IPS-NIHi7 (cell line): Measurements from ENCODE around the gene KLHL26.
"Not testable (repeated sequence)": the region's sequence is repeated elsewhere in the genome, so short reads cannot be mapped to it uniquely, and the experiment has no call there.

Source experiments
- DNase-seq: peaks from one replicate; pipeline ENCODE4 v3.0.0; 2012; ENCODE audit warnings: mixed read lengths; ENCODE audit errors: extremely low spot score

The KLHL26 gene

GRCh38 chr19:18662972-18663732 lies 26.3 kb downstream of the KLHL26 start:
- DNase-seq = no peak

- DNase-seq = no peak
Observed at GRCh38 chr19:18663940-18664530, 27.2 kb downstream of the KLHL26 start.

GRCh38 chr19:18665771-18666202 lies 29.0 kb downstream of the KLHL26 start:
- DNase-seq = no peak

- DNase-seq = no peak
Observed at GRCh38 chr19:18666317-18666716, 29.5 kb downstream of the KLHL26 start.

GRCh38 chr19:18666784-18667183 lies 30.0 kb downstream of the KLHL26 start:
- DNase-seq = no peak

- no peak for DNase-seq
Observed at GRCh38 chr19:18667531-18668251, 30.9 kb downstream of the KLHL26 start.

DNA sequence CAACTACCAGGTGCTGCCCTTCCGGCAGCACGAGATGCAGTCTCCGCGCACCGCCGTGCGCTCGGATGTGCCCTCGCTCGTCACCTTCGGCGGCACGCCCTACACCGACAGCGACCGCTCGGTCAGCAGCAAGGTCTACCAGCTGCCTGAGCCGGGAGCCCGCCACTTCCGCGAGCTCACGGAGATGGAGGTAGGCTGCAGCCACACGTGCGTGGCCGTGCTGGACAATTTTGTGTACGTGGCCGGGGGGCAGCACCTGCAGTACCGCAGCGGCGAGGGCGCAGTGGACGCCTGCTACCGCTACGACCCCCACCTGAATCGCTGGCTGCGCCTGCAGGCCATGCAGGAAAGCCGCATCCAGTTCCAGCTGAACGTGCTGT lies 31.4 kb downstream of the KLHL26 start:
- no peak for DNase-seq

DNA sequence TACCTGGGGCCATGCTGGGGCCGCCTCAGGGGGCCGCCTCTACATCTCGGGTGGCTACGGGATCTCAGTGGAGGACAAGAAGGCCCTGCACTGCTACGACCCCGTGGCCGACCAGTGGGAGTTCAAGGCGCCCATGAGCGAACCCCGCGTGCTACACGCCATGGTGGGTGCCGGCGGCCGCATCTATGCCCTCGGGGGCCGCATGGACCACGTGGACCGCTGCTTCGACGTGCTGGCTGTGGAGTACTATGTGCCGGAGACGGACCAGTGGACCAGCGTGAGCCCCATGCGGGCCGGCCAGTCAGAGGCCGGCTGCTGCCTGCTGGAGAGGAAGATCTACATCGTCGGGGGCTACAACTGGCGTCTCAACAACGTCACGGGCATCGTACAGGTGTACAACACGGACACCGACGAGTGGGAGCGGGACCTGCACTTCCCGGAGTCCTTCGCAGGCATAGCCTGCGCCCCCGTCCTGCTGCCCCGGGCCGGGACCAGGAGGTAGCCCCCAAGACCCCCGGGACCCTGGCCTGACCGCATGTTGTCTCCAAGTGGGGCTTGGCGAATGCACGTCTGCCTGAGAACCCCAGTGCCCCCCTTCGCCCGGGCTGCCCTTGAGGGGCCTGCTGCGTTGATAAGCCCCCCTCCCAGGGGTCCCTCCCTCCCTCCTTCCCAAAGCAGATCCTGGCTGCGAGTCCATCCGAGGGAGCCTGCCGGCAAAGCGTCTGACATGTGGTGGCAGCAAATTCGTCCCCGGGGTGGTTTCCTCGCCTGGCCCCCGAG lies 32.1 kb downstream of the KLHL26 start:
- DNase-seq = no peak

- DNase-seq = no peak
Observed at GRCh38 chr19:18669524-18669817, 32.6 kb downstream of the KLHL26 start.

DNA sequence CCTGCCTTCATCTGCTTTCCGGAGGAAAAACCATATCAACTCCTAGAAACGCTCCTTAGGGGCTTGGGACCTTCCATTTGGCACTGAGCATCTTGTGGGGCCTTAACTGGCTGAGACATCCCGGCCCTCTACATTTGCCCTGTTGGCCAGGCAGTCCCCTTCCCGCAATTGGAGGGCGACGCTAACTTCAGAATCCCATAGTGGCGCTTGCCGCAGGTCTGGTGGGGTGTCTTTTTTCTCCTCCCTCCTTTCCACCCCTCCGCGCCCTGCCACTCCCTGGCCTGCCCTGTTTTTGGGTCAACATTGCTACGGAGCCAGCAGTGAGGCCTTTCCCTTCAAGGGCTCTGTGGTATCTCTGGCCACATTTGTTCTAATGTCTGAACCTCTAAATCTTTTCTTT lies 33.1 kb downstream of the KLHL26 start:
- no peak for DNase-seq

DNA sequence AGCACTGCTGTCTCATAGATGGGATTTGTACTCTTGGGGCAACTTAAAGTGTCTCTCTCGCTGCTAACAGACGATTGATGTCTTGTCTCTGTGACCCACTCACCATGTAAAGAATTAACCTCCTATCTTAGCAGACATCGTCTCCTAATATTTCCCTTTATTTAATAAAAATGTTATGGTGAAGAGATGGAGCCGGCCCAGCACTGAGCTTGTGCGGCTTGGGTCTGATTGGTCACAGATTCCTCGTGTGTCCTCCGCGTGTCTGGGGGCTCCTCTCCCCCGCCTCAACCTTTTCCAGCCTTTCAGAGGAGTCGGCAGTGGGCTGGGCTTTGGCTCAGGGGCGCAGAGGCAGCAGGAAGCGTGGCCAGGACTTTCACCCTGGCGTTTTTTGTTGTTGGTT lies 33.5 kb downstream of the KLHL26 start:
- DNase-seq = no peak

DNA sequence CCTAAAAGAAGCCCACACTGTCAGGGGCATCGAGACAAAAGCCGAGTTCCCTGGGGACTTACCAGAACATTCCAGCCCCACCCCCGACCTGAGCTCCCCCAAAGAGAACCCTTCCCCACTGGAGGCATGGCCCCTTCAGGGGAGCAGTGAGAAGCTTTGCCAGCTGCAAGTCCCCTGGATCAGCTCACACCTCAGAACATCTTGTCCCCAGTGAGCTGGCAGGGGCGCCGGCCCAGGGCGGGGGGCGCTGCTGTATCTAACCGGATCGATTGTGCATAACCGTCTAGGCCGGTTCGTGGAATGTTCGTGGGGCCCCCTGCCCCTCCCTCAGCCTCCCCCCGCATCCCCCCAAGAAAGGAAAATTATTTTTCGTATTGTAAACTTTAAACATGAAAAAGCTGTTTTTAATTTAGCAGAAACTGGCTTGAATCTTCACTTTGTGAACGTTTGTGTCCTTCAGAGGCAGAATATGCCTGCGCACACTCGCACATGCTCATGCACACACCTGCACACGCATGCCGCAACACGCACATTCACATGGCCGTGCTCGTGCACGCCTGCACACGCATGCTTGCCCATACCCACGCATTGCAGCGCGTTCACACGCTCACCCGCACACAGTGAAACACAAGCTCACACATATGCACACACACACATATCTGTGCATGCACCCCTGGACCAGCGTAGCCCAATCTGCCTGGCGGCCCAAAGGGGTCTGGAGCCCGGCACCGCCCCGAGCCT lies 34.6 kb downstream of the KLHL26 start:
- no peak for DNase-seq

DNA sequence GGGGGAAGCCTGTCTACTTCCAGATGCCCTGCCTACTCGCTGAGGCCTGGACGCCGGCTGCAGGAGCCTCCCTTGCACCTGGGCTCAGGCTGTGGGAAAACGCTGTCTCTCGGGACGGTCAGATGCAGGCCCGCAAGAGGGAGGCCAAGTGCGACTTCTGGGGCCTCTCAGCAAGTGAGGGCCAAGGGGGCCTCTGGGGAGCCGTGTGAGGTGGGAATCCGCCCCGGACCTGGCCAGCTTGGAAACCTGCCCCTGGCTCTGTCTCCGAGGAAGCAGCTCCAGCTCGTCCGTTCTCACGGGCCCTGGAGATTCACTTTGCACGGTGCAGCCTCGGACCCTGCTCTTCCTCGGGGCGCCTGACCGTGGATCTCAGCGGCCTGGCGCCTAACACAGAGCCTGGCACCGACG lies 35.2 kb downstream of the KLHL26 start:
- DNase-seq = no peak

- no peak for DNase-seq
Observed at GRCh38 chr19:18672606-18673337, 35.9 kb downstream of the KLHL26 start.

DNA sequence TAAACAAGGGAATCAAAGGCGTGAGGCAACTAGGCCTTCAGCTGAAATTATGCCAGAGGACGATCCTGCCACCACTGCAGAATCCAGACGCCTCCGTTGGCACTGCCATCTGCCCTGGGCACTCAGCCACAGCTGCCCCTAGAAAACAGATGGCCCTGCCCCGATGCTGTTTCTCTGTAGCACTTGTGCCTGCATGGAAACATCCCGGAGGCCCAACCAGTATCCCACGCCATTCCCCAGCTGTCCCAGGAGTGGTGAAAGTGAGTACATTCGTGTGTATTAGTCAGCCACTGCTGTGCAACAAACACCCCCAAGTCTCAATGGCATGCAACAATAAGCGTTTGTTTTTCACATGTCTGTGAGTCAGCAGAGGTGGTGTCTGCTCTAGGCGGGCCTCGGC lies 37.8 kb downstream of the KLHL26 start:
- no peak for DNase-seq

DNA sequence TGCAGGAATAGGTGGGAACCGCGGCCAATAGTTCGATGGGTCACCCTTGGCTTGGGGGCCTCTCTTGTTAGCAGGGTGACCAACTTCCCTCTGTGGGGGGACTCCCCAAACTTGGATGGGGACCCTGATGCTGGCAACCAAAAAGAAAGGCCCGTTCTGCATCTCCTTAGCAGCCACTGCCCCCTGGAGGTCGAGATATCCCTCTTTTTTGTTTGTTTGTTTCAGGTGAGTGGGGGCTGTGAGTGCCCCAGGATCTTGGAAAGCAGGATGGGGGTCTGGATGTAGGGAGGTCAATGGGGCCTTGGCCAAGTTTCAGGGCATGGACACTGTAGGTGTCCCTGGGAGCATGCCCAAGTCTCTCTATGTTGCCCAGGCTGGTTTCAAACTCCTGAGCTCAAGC lies 39.0 kb downstream of the KLHL26 start:
- DNase-seq = peak; percentile 68

GRCh38 chr19:18676692-18677091 lies 39.9 kb downstream of the KLHL26 start:
- no peak for DNase-seq

GRCh38 chr19:18677156-18677555 lies 40.3 kb downstream of the KLHL26 start:
- DNase-seq = no peak

DNA sequence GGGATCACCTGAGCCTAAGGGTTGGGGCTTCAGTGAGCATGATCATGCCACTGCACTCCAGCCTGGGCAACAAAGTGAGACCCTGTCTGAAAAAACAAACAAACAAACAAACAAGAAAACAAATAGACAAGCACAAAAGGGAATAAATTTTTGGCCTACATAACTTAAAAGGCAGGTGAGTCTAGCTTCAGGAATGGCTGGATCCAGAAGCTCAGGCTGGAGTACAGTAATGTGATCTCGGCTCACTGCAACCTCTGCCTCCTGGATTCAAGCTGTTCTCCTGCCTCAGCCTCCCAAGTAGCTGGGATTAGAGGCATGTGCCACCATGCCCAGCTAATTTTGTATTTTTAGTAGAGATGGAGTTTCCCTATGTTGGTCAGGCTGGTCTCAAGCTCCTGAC lies 43.3 kb downstream of the KLHL26 start:
- DNase-seq = not testable (repeated sequence)

GRCh38 chr19:18682807-18683108 lies 45.9 kb downstream of the KLHL26 start:
- no peak for DNase-seq
